ENCODE data around the gene WWOX. TPM values are rescaled to one million over a fixed set of nuclear protein-coding genes. Genes with fewer than 3 reads are reported as not detected.

The WWOX gene
- total RNA-seq, 2 donors from 2014 or later, result 33.8 to 82.5 TPM

- no peak overlapping the region for H3K4me3 ChIP-seq
- no peaks in the 10 kb centered on the region for H3K27me3 ChIP-seq (replicated peaks; ENCODE audit: insufficient read depth)
- no peak for ATAC-seq (ENCODE audit: insufficient number of reproducible peaks, low FRiP score, low read depth)
- no peak for DNase-seq (ENCODE audit: low spot score)
- no peaks in the 10 kb centered on the region for H3K9me3 ChIP-seq
- no peak overlapping the region for H3K27ac ChIP-seq
- no peaks in the 10 kb centered on the region for H3K36me3 ChIP-seq
- H3K4me1 ChIP-seq (ENCODE audit: control insufficient read depth in 1 of 2, low read depth in 2 of 2), result peaks cover 0 to 8% of the 10 kb centered on the region in 2 donors
- TF ChIP-seq CTCF (IDR thresholded peaks at IDR 0.05), result no peak
These were observed 462.7 kb downstream of the WWOX start for GRCh38 chr16:78562111-78562510.

GRCh38 chr16:78562650-78563049, 463.2 kb downstream of the WWOX start:
- Histone ChIP-seq H3K27ac (no peak overlapping the region), H3K27me3 (replicated peaks; ENCODE audit: insufficient read depth) (no peaks in the 10 kb centered on the region), H3K9me3 (no peaks in the 10 kb centered on the region), H3K36me3 (no peaks in the 10 kb centered on the region), H3K4me3 (no peak overlapping the region), H3K4me1 (ENCODE audit: control insufficient read depth in 1 of 2, low read depth in 2 of 2) (peaks cover 0 to 6% of the 10 kb centered on the region in 2 donors)
- no peak for TF ChIP-seq CTCF (IDR thresholded peaks at IDR 0.05)
- DNase-seq (ENCODE audit: low spot score), result no peak
- no peak for ATAC-seq (ENCODE audit: insufficient number of reproducible peaks, low FRiP score, low read depth)

DNA sequence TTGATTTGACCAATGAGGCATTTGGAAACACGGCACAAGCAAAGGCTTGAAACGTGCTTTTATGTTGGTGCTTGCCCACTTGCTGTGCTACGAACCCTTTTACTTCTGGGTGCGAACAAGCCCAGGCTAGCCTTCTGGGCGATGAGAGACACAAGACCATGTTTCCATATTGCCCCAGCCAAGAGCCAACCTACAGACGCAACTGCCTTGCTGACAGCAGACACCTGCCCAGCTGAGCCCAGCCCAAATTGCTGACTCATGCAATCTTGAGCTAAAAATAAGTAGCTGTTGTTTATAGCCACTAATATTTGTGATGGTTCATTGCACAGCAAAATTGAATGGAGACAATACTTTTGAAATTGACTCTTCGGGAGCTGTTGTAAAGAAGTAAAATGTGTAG, 464.5 kb downstream of the WWOX start:
- Histone ChIP-seq H3K27ac (no peak overlapping the region), H3K4me3 (no peak overlapping the region), H3K36me3 (no peaks in the 10 kb centered on the region), H3K27me3 (replicated peaks; ENCODE audit: insufficient read depth) (no peaks in the 10 kb centered on the region), H3K9me3 (no peaks in the 10 kb centered on the region), H3K4me1 (ENCODE audit: control insufficient read depth in 1 of 2, low read depth in 2 of 2) (no peaks in the 10 kb centered on the region)
- TF ChIP-seq CTCF (IDR thresholded peaks at IDR 0.05), result no peak
- no peak for DNase-seq (ENCODE audit: low spot score)
- ATAC-seq (ENCODE audit: insufficient number of reproducible peaks, low FRiP score, low read depth), result no peak

- Histone ChIP-seq H3K27ac (no peak overlapping the region), H3K36me3 (no peaks in the 10 kb centered on the region), H3K4me1 (ENCODE audit: control insufficient read depth in 1 of 2, low read depth in 2 of 2) (no peaks in the 10 kb centered on the region), H3K4me3 (no peak overlapping the region), H3K27me3 (replicated peaks; ENCODE audit: insufficient read depth) (no peaks in the 10 kb centered on the region), H3K9me3 (no peaks in the 10 kb centered on the region)
- DNase-seq (ENCODE audit: low spot score) (no peak), ATAC-seq (ENCODE audit: insufficient number of reproducible peaks, low FRiP score, low read depth) (no peak)
- TF ChIP-seq CTCF (IDR thresholded peaks at IDR 0.05), result no peak
These were observed 467.1 kb downstream of the WWOX start for GRCh38 chr16:78566397-78567073.

- Histone ChIP-seq H3K27ac (no peak overlapping the region), H3K36me3 (no peaks in the 10 kb centered on the region), H3K27me3 (replicated peaks; ENCODE audit: insufficient read depth) (no peaks in the 10 kb centered on the region), H3K4me3 (no peak overlapping the region), H3K9me3 (no peaks in the 10 kb centered on the region), H3K4me1 (ENCODE audit: control insufficient read depth in 1 of 2, low read depth in 2 of 2) (no peaks in the 10 kb centered on the region)
- DNase-seq (ENCODE audit: low spot score) (no peak), ATAC-seq (ENCODE audit: insufficient number of reproducible peaks, low FRiP score, low read depth) (no peak)
- no peak for TF ChIP-seq CTCF (IDR thresholded peaks at IDR 0.05)
These were observed 471.1 kb downstream of the WWOX start for GRCh38 chr16:78570399-78571141.
